GM12891 (cell line): ENCODE results near the gene PHKA1.

Experiments used
- PAX5 ChIP-seq: IDR thresholded peaks from 2 replicates; pipeline ENCODE4 v1.6.1; 2011; ENCODE audit warnings: low read length, moderate library complexity, mild to moderate bottlenecking; ENCODE audit not compliant: insufficient read depth, severe bottlenecking
- POLR2A ChIP-seq: IDR thresholded peaks from 2 replicates; pipeline ENCODE4 v1.6.1; 2011; ENCODE audit warnings: low read depth, low read length, control low read depth
- POLR2AphosphoS5 ChIP-seq: IDR thresholded peaks from 2 replicates; pipeline ENCODE4 v1.6.1; 2011; ENCODE audit warnings: low read depth, low read length, control low read depth
- POU2F2 ChIP-seq: IDR thresholded peaks from 2 replicates; pipeline ENCODE4 v1.6.1; 2011; ENCODE audit warnings: low read depth, mild to moderate bottlenecking, control low read depth, low read length, moderate library complexity
- SPI1 ChIP-seq: IDR thresholded peaks from 2 replicates; pipeline ENCODE4 v1.6.1; 2011; ENCODE audit warnings: low read depth, low read length, control low read depth
- TAF1 ChIP-seq: IDR thresholded peaks from 2 replicates; pipeline ENCODE4 v1.6.1; 2011; ENCODE audit warnings: low read depth, low read length, control low read depth

- no peak for TF ChIP-seq POLR2AphosphoS5
- no peak for TF ChIP-seq POLR2A
- TF ChIP-seq TAF1, result no peak
- no peak for TF ChIP-seq SPI1
- TF ChIP-seq PAX5, result no peak
- TF ChIP-seq POU2F2, result no peak
These were observed 92.3 kb downstream of the PHKA1 start for GRCh38 chrX:72621625-72622485.
